Nephron (organoid): ENCODE measurements around the gene NEK2.

Experiments
- H3K27ac Mint-ChIP-seq, 3 experiments: 2 replicates each; pipeline ENCODE4 v1.8.0; 2020; ENCODE audit warnings: mixed read lengths in 3 of 3, mild to moderate bottlenecking in 2 of 3, moderate library complexity in 1 of 3
- H3K27me3 Mint-ChIP-seq: 2 replicates; pipeline ENCODE4 v1.8.0; 2021; ENCODE audit warnings: low read depth, mild to moderate bottlenecking, moderate library complexity, mixed read lengths
- H3K36me3 Mint-ChIP-seq: 2 replicates; pipeline ENCODE4 v1.8.0; 2020; ENCODE audit warnings: low read depth, mixed read lengths
- H3K4me1 Mint-ChIP-seq: 2 replicates; pipeline ENCODE4 v1.8.0; 2020; ENCODE audit warnings: mixed read lengths
- H3K4me3 Mint-ChIP-seq, 3 experiments: 2 replicates each; pipeline ENCODE4 v1.8.0; 2020; ENCODE audit warnings: mild to moderate bottlenecking in 3 of 3, mixed read lengths in 3 of 3, moderate library complexity in 2 of 3
- H3K9me3 Mint-ChIP-seq: 2 replicates; pipeline ENCODE4 v1.8.0; 2020; ENCODE audit warnings: mixed read lengths
- TF ChIP-seq, protein P1 (sequence below), 3 experiments: fragments of 200-600 bp; sonication (generic); IDR thresholded peaks; one replicate each; pipeline ENCODE4 v1.5.0; 2021; ENCODE audit warnings: antibody characterized with exemption in 3 of 3; ENCODE audit not compliant: unreplicated experiment in 3 of 3

NEK2 gene

DNA sequence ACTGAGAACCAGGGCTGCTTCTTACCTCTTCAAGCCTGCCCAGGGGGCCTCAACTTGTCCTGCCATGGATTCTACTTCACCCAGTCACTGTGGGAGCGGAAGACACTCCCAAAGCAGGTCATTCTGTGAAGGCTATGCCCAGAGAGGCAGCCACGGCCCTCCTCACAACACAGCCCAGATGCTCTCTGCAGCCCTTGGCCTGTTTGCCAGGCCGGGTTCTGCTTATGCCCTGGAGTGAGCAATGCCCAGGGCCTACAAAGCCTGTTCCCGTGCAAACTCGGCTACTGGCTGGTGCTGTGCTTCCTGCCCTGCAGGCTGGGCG is 62.7 kb downstream of the NEK2 start:
- Mint-ChIP-seq H3K27ac (no peak overlapping the region), H3K36me3 (no peaks in the 10 kb centered on the region), H3K4me3 (no peak overlapping the region), H3K4me1 (peaks cover 54% of the 10 kb centered on the region), H3K27me3 (peaks cover 2% of the 10 kb centered on the region), H3K9me3 (no peaks in the 10 kb centered on the region)
- TF ChIP-seq, protein P1, sequence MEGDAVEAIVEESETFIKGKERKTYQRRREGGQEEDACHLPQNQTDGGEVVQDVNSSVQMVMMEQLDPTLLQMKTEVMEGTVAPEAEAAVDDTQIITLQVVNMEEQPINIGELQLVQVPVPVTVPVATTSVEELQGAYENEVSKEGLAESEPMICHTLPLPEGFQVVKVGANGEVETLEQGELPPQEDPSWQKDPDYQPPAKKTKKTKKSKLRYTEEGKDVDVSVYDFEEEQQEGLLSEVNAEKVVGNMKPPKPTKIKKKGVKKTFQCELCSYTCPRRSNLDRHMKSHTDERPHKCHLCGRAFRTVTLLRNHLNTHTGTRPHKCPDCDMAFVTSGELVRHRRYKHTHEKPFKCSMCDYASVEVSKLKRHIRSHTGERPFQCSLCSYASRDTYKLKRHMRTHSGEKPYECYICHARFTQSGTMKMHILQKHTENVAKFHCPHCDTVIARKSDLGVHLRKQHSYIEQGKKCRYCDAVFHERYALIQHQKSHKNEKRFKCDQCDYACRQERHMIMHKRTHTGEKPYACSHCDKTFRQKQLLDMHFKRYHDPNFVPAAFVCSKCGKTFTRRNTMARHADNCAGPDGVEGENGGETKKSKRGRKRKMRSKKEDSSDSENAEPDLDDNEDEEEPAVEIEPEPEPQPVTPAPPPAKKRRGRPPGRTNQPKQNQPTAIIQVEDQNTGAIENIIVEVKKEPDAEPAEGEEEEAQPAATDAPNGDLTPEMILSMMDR (IDR thresholded peaks at IDR 0.05; ENCODE audit: unreplicated experiment in 3 of 3), result no peak
